ENCODE measurements around the gene RB1.

GRCh38 chr13:48514793-48515192, 211.2 kb downstream of the RB1 start:
- TF ChIP-seq CTCF (IDR thresholded peaks at IDR 0.05; ENCODE audit: low read length) (no peak), EZH2 (IDR thresholded peaks at IDR 0.05; ENCODE audit: borderline replicate concordance, low read length) (no peak)
